Sigmoid colon (tissue), 3 donors: ENCODE data around the gene FNTB.

ENCODE experiments used
- CTCF ChIP-seq, 4 experiments: fragments of 450-650 bp in 3 of 4; fragments of 200-600 bp in 1 of 4; IDR thresholded peaks; one replicate each; pipeline ENCODE4 v1.5.1; 2016 to 2019; ENCODE audit warnings: antibody characterized with exemption in 4 of 4, mild to moderate bottlenecking in 3 of 4, moderate library complexity in 2 of 4
- POLR2A ChIP-seq, 2 donors: fragments of 450-650 bp; IDR thresholded peaks; one replicate each; pipeline ENCODE4 v1.6.1; 2016; ENCODE audit warnings: antibody characterized with exemption in 2 of 2, mild to moderate bottlenecking in 2 of 2, moderate library complexity in 2 of 2

- no peak for TF ChIP-seq CTCF (IDR thresholded peaks at IDR 0.05)
- no peak for TF ChIP-seq POLR2A (IDR thresholded peaks at IDR 0.05)
These were observed 89.1 kb downstream of the FNTB start for GRCh38 chr14:65075628-65076325.
